Tibial artery (tissue), 4 donors: ENCODE results near the gene PRPS1.

Source experiments
- DNase-seq, 2 donors: peaks; one replicate each; pipeline ENCODE4 v3.0.0-alpha.2; 2019
- H3K27ac ChIP-seq, 2 donors: fragments of 200-600 bp; sonication (generic) in 1 of 2; 1 replicate in 1 of 2; 2 replicates in 1 of 2; pipeline ENCODE4 v1.5.1; 2018 to 2019; ENCODE audit warnings: mild to moderate bottlenecking in 1 of 2
- H3K27me3 ChIP-seq, 2 donors: fragments of 200-600 bp; sonication (generic) in 1 of 2; one replicate each; pipeline versions ENCODE4 v1.5.1 to v1.6.0; 2016 to 2019
- H3K36me3 ChIP-seq, 3 donors: fragments of 200-600 bp; sonication (generic) in 2 of 3; one replicate each; pipeline ENCODE4 v1.5.1; 2016 to 2019; ENCODE audit warnings: mild to moderate bottlenecking in 2 of 3
- H3K4me1 ChIP-seq, 4 donors: fragments of 200-600 bp; sonication (generic) in 2 of 4; 1 replicate in 3 of 4; 2 replicates in 1 of 4; pipeline ENCODE4 v1.5.1; 2016 to 2019
- H3K4me3 ChIP-seq, 2 donors: fragments of 200-600 bp; sonication (generic) in 1 of 2; 1 replicate in 1 of 2; 2 replicates in 1 of 2; pipeline ENCODE4 v1.5.1; 2018 to 2019; ENCODE audit warnings: mild to moderate bottlenecking in 2 of 2
- H3K9me3 ChIP-seq, 3 donors: fragments of 200-600 bp; sonication (generic) in 1 of 3; one replicate each; pipeline ENCODE4 v1.5.1; 2016 to 2019
- CTCF ChIP-seq, 2 experiments: fragments of 200-600 bp in 1 of 2; fragments of 450-650 bp in 1 of 2; IDR thresholded peaks; one replicate each; pipeline ENCODE4 v1.5.1; 2017 to 2019; ENCODE audit warnings: antibody characterized with exemption in 2 of 2, mild to moderate bottlenecking in 1 of 2, moderate library complexity in 1 of 2
- intact Hi-C: fragments of 100-400 bp; cut with DNase I; formaldehyde crosslinking; loops from one replicate; pipeline ENCODE4 v1.15.0; 2023; ENCODE audit warnings: low total_unique reads

Gene PRPS1

GRCh38 chrX:107627838-107628661 lies at the start of gene PRPS1:
TSS of gene PRPS1 (plus strand) at chrX:107628510. CDS start at chrX:107628629, 119 bp downstream.
- DNase-seq, result peak; percentile 92 to 95
- peak within 1 kb of the TSS; percentile 67 to 73 for H3K4me3 ChIP-seq
- no peaks in the 10 kb centered on the region for H3K27me3 ChIP-seq
- H3K27ac ChIP-seq, result peak within 1 kb of the TSS; percentile 75 to 82
- no peak for TF ChIP-seq CTCF (IDR thresholded peaks at IDR 0.05)
- intact Hi-C loops, result no loop called here
- no peaks in the 10 kb centered on the region for H3K9me3 ChIP-seq
- H3K4me1 ChIP-seq, result peaks cover 0 to 7% (median 0%) of the 10 kb centered on the region in 4 donors
- H3K36me3 ChIP-seq, result no peaks in the 10 kb centered on the region

GRCh38 chrX:107579956-107580355 lies 48.4 kb upstream of the PRPS1 start:
- Histone ChIP-seq H3K27me3 (no peaks in the 10 kb centered on the region), H3K27ac (no peak overlapping the region), H3K9me3 (peaks cover 0 to 8% (median 5%) of the 10 kb centered on the region in 3 donors), H3K36me3 (no peaks in the 10 kb centered on the region), H3K4me1 (no peaks in the 10 kb centered on the region), H3K4me3 (no peak overlapping the region)
- no peak for DNase-seq
- TF ChIP-seq CTCF (IDR thresholded peaks at IDR 0.05), result no peak
- intact Hi-C loops, result no loop called here

GRCh38 chrX:107581923-107582322 lies 46.4 kb upstream of the PRPS1 start:
- intact Hi-C loops, result no loop called here
- no peaks in the 10 kb centered on the region for H3K27me3 ChIP-seq
- TF ChIP-seq CTCF (IDR thresholded peaks at IDR 0.05), result no peak
- no peak overlapping the region for H3K4me3 ChIP-seq
- peaks cover 0 to 13% (median 5%) of the 10 kb centered on the region in 3 donors for H3K9me3 ChIP-seq
- no peaks in the 10 kb centered on the region for H3K4me1 ChIP-seq
- no peaks in the 10 kb centered on the region for H3K36me3 ChIP-seq
- no peak overlapping the region for H3K27ac ChIP-seq
- DNase-seq, result no peak

- Histone ChIP-seq H3K27ac (no peak overlapping the region), H3K9me3 (peaks cover 0 to 12% (median 9%) of the 10 kb centered on the region in 3 donors), H3K4me1 (no peaks in the 10 kb centered on the region), H3K27me3 (no peaks in the 10 kb centered on the region), H3K36me3 (no peaks in the 10 kb centered on the region), H3K4me3 (no peak overlapping the region)
- no peak for DNase-seq
- intact Hi-C loops, result no loop called here
- TF ChIP-seq CTCF (IDR thresholded peaks at IDR 0.05), result no peak
Measured at GRCh38 chrX:107589243-107589642, 39.1 kb upstream of the PRPS1 start.

GRCh38 chrX:107596651-107597050 lies 31.7 kb upstream of the PRPS1 start:
- intact Hi-C loops, result no loop called here

More at GRCh38 chrX:107596651-107597050, 31.7 kb upstream of the PRPS1 start:
- no peak for TF ChIP-seq CTCF (IDR thresholded peaks at IDR 0.05)
- Histone ChIP-seq H3K36me3 (no peaks in the 10 kb centered on the region), H3K27me3 (no peaks in the 10 kb centered on the region), H3K9me3 (no peaks in the 10 kb centered on the region), H3K27ac (no peak overlapping the region), H3K4me1 (no peaks in the 10 kb centered on the region), H3K4me3 (no peak overlapping the region)
- DNase-seq, result no peak
